HUES6 (cell line): ENCODE measurements around the gene RPTOR.
"Not testable (repeated sequence)": the region's sequence is repeated elsewhere in the genome, so short reads cannot be mapped to it uniquely, and the experiment has no call there.

Experiments
- H3K27ac ChIP-seq: 2 replicates; pipeline ENCODE4 v1.7.0; 2013; ENCODE audit warnings: low read depth, mild to moderate bottlenecking, low read length, inconsistent platforms
- H3K27me3 ChIP-seq: 2 replicates; pipeline ENCODE4 v1.6.1; 2013; ENCODE audit warnings: low read length; ENCODE audit not compliant: control insufficient read depth, insufficient read depth
- H3K36me3 ChIP-seq: 2 replicates; pipeline ENCODE4 v1.6.1; 2013; ENCODE audit warnings: low read length; ENCODE audit not compliant: control insufficient read depth, insufficient read depth
- H3K4me1 ChIP-seq: 2 replicates; pipeline ENCODE4 v1.6.1; 2013; ENCODE audit warnings: low read length; ENCODE audit not compliant: control insufficient read depth, insufficient read depth
- H3K4me3 ChIP-seq: 2 replicates; pipeline ENCODE4 v1.5.1; 2013; ENCODE audit warnings: low read depth, low read length
- H3K9ac ChIP-seq: one replicate; pipeline ENCODE4 v1.6.1; 2013; ENCODE audit warnings: mild to moderate bottlenecking, low read length
- H3K9me3 ChIP-seq: 2 replicates; pipeline ENCODE4 v1.6.1; 2013; ENCODE audit warnings: low read depth, low read length; ENCODE audit not compliant: control insufficient read depth, insufficient read depth

The RPTOR gene

GRCh38 chr17:80805032-80805751 is 260.6 kb downstream of the RPTOR start:
- Histone ChIP-seq H3K27me3 (no peaks in the 10 kb centered on the region), H3K4me3 (no peak overlapping the region), H3K27ac (no peak overlapping the region), H3K9me3 (peaks cover 9% of the 10 kb centered on the region), H3K4me1 (peaks cover 12% of the 10 kb centered on the region), H3K9ac (no peak overlapping the region), H3K36me3 (no peaks in the 10 kb centered on the region)

DNA sequence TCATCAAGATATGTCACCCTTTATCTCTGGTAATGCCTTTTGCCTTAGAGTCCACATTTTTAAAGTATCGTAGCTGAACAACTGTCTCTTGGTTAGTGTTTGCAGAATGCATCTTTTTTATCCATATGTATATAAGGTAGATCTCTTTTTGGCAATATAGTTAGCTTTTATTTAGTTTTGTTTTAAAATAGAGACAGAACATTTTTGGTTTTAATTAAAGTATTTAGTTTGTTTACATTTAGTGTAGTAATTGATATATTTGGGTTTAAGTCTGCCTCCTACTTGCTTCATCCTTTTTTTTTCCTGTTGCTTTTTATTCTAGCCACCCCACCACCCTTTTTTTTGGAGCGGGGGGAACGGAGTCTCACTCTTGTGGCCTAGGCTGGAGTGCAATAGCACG is 262.4 kb downstream of the RPTOR start:
- peaks cover 9% of the 10 kb centered on the region for H3K9me3 ChIP-seq
- no peaks in the 10 kb centered on the region for H3K27me3 ChIP-seq
- H3K4me3 ChIP-seq, result no peak overlapping the region
- no peak overlapping the region for H3K9ac ChIP-seq
- H3K4me1 ChIP-seq, result peaks cover 12% of the 10 kb centered on the region
- H3K36me3 ChIP-seq, result no peaks in the 10 kb centered on the region
- no peak overlapping the region for H3K27ac ChIP-seq

- Histone ChIP-seq H3K9ac (no peak overlapping the region), H3K4me1 (peaks cover 12% of the 10 kb centered on the region), H3K9me3 (peaks cover 9% of the 10 kb centered on the region), H3K4me3 (no peak overlapping the region), H3K36me3 (no peaks in the 10 kb centered on the region), H3K27me3 (no peaks in the 10 kb centered on the region), H3K27ac (no peak overlapping the region)
Observed at GRCh38 chr17:80807882-80808281, 263.2 kb downstream of the RPTOR start.

GRCh38 chr17:80811181-80812105 is 266.8 kb downstream of the RPTOR start:
- Histone ChIP-seq H3K4me3 (no peak overlapping the region), H3K9me3 (peaks cover 4% of the 10 kb centered on the region), H3K27me3 (no peaks in the 10 kb centered on the region), H3K9ac (no peak overlapping the region), H3K27ac (no peak overlapping the region), H3K36me3 (no peaks in the 10 kb centered on the region), H3K4me1 (no peaks in the 10 kb centered on the region)

DNA sequence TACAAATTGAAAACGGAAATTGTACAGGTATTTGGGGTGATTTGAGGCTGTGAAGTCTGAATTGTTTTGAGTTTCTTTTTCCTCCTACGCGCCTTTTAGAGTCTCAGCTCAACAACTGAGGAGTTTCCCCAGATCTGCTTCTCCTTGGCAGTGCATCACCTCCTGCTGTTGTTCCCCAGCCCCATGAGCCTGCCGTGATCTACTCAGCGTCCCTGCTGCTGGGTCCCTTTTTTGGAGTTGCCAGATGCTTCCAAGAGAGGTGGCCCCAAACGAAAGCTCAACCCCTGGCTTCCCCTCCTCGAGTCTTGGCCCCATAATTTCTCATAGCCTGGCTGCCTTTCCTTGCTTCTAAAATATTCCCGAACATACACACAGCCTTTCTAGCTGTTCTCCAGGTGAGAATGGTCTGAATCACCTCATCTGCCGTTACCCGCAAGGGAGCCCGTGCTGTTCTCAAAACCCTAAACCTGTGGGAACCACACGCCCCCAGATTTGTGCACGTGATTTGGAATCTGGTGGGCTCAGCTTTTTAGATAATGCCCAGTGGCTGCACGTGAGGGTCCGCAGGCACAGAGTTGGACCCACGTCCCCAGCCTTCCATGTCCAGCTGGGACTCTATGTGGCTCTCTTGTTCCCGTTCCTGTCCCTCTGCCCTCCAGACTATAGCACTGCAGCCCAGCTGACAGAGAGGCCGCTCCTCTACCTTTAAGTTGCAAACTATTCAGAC is 267.9 kb downstream of the RPTOR start:
- no peaks in the 10 kb centered on the region for H3K36me3 ChIP-seq
- no peaks in the 10 kb centered on the region for H3K27me3 ChIP-seq
- H3K27ac ChIP-seq, result no peak overlapping the region
- H3K4me1 ChIP-seq, result no peaks in the 10 kb centered on the region
- H3K9ac ChIP-seq, result no peak overlapping the region
- no peaks in the 10 kb centered on the region; the same call in 1 of the 2 replicates for H3K9me3 ChIP-seq
- H3K4me3 ChIP-seq, result no peak overlapping the region

GRCh38 chr17:80813318-80813717 is 268.7 kb downstream of the RPTOR start:
- Histone ChIP-seq H3K9me3 (no peaks in the 10 kb centered on the region), H3K27ac (no peak overlapping the region), H3K4me3 (no peak overlapping the region), H3K4me1 (no peaks in the 10 kb centered on the region), H3K27me3 (no peaks in the 10 kb centered on the region), H3K9ac (no peak overlapping the region), H3K36me3 (no peaks in the 10 kb centered on the region)

GRCh38 chr17:80814491-80814890 is 269.9 kb downstream of the RPTOR start:
- Histone ChIP-seq H3K36me3 (no peaks in the 10 kb centered on the region), H3K9ac (no peak overlapping the region), H3K4me3 (no peak overlapping the region), H3K4me1 (no peaks in the 10 kb centered on the region), H3K9me3 (no peaks in the 10 kb centered on the region), H3K27me3 (no peaks in the 10 kb centered on the region), H3K27ac (no peak overlapping the region)

- no peaks in the 10 kb centered on the region for H3K9me3 ChIP-seq
- no peak overlapping the region for H3K4me3 ChIP-seq
- no peaks in the 10 kb centered on the region for H3K36me3 ChIP-seq
- H3K27ac ChIP-seq, result no peak overlapping the region
- no peaks in the 10 kb centered on the region for H3K27me3 ChIP-seq
- H3K9ac ChIP-seq, result no peak overlapping the region
- peaks cover 2% of the 10 kb centered on the region for H3K4me1 ChIP-seq
Observed at GRCh38 chr17:80815151-80815681, 270.6 kb downstream of the RPTOR start.

DNA sequence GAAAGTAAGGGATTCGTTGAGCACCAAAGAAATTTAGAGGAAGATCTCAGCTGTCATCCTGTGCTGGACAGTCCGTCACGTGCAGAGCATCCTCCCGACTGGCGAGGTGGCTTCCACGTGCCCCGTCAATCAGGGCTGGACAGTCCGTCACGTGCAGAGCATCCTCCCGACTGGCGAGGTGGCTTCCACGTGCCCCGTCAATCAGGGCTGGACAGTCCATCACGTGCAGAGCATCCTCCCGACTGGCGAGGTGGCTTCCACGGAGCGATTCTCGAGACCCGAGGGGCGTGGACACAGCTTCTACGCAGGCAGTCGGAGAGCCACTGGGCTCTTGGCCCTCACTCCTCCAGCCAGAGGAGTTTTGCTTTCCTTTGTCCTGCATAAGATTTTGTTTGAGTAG is 271.1 kb downstream of the RPTOR start:
- not testable (repeated sequence) for H3K9me3 ChIP-seq, H3K9ac ChIP-seq, H3K36me3 ChIP-seq, H3K4me1 ChIP-seq, H3K27ac ChIP-seq, H3K4me3 ChIP-seq, H3K27me3 ChIP-seq

- Histone ChIP-seq H3K36me3 (no peaks in the 10 kb centered on the region), H3K9ac (no peak overlapping the region), H3K4me1 (peaks cover 9% of the 10 kb centered on the region), H3K27me3 (no peaks in the 10 kb centered on the region), H3K27ac (no peak overlapping the region), H3K4me3 (no peak overlapping the region), H3K9me3 (no peaks in the 10 kb centered on the region)
Observed at GRCh38 chr17:80816241-80817103, 271.8 kb downstream of the RPTOR start.
